HUES64 (cell line): ENCODE measurements around the gene DMGDH.

Experiments
- H3K27ac ChIP-seq: 2 replicates; pipeline ENCODE4 v1.7.0; 2013; ENCODE audit warnings: low read depth, low read length, inconsistent platforms
- H3K27me3 ChIP-seq: 2 replicates; pipeline ENCODE4 v1.6.1; 2013; ENCODE audit warnings: mild to moderate bottlenecking, low read length; ENCODE audit not compliant: insufficient read depth
- H3K36me3 ChIP-seq: 2 replicates; pipeline ENCODE4 v1.6.1; 2013; ENCODE audit warnings: mild to moderate bottlenecking, low read length; ENCODE audit not compliant: insufficient read depth
- H3K4me1 ChIP-seq: 2 replicates; pipeline ENCODE4 v1.6.1; 2013; ENCODE audit warnings: mild to moderate bottlenecking, low read length, moderate library complexity; ENCODE audit not compliant: insufficient read depth
- H3K4me3 ChIP-seq: 2 replicates; pipeline ENCODE4 v1.5.1; 2013; ENCODE audit warnings: mild to moderate bottlenecking, low read length, moderate library complexity
- H3K9ac ChIP-seq: 2 replicates; pipeline ENCODE4 v1.6.1; 2013; ENCODE audit warnings: mild to moderate bottlenecking, low read depth, low read length
- H3K9me3 ChIP-seq: 2 replicates; pipeline ENCODE4 v1.6.1; 2013; ENCODE audit warnings: low read depth, low read length; ENCODE audit not compliant: insufficient read depth
- WGBS: fragments of 150-250, 120-280 bp; methylation state at CpG from one replicate; pipeline ENCODE4 v1.1.7; 2013; ENCODE audit warnings: missing lambda C conversion rate; 5-methylcytosine and 5-hydroxymethylcytosine counted together

DMGDH gene

DNA sequence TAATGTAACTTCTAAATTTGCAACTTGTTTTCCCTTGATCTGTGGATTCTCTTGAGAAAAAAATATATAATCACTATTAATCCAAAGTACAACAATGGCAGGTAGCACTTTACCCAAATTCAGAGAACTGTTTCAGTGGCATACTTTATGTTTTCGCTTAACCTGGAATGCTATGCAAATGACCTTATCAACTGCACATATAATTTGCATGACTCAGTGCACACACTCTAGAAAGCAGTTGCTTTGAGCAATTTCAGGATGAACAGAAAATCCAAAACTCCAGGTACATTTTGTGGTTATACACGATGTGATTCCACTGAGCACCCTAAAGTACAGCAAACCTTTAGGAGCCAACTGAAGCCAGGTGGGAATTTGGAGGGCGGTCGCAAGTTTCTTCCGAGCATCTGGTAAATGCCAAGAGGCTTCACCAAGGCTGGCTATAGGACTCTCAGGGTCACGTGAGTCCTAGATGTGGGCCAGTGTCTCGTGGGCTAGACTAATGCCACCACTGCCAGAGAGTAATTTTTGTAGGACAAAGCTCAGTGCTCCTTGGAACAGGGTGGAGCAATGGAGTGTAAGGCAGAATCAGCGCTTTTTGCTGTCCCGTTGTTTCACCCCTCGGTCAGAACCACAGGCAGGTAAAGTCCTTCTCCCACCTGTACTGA, 37.3 kb downstream of the DMGDH start:
- H3K4me3 ChIP-seq, result no peak overlapping the region
- no peaks in the 10 kb centered on the region for H3K27me3 ChIP-seq
- 95% methylated on average over 10 of the region's 10 CpGs for WGBS
- no peaks in the 10 kb centered on the region for H3K9me3 ChIP-seq
- no peak overlapping the region for H3K27ac ChIP-seq
- no peaks in the 10 kb centered on the region for H3K4me1 ChIP-seq
- H3K9ac ChIP-seq, result no peak overlapping the region
- no peaks in the 10 kb centered on the region for H3K36me3 ChIP-seq

- WGBS, result 94% methylated on average over 1 of the region's 1 CpG
- Histone ChIP-seq H3K9ac (no peak overlapping the region), H3K4me1 (no peaks in the 10 kb centered on the region), H3K27ac (no peak overlapping the region), H3K36me3 (no peaks in the 10 kb centered on the region), H3K9me3 (no peaks in the 10 kb centered on the region), H3K27me3 (no peaks in the 10 kb centered on the region), H3K4me3 (no peak overlapping the region)
Observed at GRCh38 chr5:79031485-79031867, 38.0 kb downstream of the DMGDH start.

DNA sequence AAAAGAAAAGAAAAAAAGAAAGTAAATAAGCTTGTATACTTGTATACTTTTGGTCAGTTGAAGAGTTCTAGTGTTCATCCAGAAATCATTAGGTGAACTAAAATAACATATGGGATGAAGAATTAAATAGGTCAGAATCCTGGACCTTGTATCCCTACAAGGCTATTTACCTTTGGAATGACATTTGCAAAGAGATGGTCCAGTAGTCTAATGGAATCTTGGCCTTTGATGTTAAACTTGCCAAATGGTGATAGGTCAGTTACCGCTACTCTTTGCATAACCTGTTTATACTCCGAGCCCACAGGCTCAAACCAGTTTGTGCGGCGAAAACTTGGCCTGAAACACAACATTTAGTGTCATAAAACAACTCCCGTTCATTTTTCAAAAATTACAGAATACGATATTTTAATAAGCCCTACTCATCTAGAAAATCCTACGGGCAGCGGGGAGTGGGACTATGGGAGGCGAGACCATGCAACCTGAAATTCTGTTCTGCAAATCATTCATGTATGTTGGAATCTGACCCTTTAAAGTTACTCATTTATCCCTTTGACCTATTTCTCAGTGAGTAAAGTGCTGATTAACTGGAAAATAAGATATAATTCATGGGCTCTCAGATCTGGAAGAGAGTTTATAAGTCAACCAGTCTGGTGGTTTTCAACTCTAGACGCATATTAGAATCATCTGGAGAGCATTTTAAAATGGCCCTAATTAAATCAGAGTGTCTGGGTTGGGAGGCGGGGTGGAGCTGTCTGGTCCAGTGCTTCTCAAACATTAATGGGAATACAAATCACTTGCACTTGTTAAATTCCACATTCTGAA, 38.6 kb downstream of the DMGDH start:
- no peak overlapping the region for H3K27ac ChIP-seq
- H3K36me3 ChIP-seq, result no peaks in the 10 kb centered on the region
- no peaks in the 10 kb centered on the region for H3K27me3 ChIP-seq
- H3K4me3 ChIP-seq, result no peak overlapping the region
- no peak overlapping the region for H3K9ac ChIP-seq
- WGBS, result 89% methylated on average over 11 of the region's 11 CpGs
- no peaks in the 10 kb centered on the region for H3K4me1 ChIP-seq
- H3K9me3 ChIP-seq, result no peaks in the 10 kb centered on the region

GRCh38 chr5:79025054-79025472, 44.4 kb downstream of the DMGDH start:
- peak overlapping the region; percentile 66 for H3K9ac ChIP-seq

DNA sequence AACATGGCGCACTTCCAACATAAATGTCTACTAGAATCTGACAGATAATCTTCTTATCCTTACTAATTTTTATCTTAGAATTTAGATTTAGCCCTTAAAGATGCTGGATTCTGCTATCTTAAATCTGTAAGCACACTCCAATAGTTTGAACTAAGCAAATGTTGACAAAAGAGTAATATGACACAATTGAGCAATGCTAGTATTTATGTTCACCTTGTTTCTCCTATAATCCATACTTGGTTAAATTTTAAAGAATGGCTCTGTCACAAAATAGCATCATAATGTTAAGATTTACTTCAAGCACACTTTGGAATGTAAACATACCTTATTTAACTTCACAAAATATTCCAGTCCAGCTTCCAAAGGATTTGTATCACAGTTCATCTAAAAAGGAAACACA, 45.5 kb downstream of the DMGDH start:
- Histone ChIP-seq H3K27me3 (no peaks in the 10 kb centered on the region), H3K9me3 (no peaks in the 10 kb centered on the region), H3K27ac (no peak overlapping the region), H3K4me1 (peaks cover 13% of the 10 kb centered on the region), H3K9ac (no peak overlapping the region), H3K36me3 (no peaks in the 10 kb centered on the region), H3K4me3 (no peak overlapping the region)
- WGBS, result 96% methylated on average over 1 of the region's 1 CpG

More at GRCh38 chr5:79025054-79025472, 44.4 kb downstream of the DMGDH start:
- Histone ChIP-seq H3K27me3 (no peaks in the 10 kb centered on the region), H3K36me3 (no peaks in the 10 kb centered on the region), H3K9me3 (no peaks in the 10 kb centered on the region), H3K27ac (no peak overlapping the region), H3K4me1 (peaks cover 13% of the 10 kb centered on the region), H3K4me3 (peak overlapping the region; percentile 52)
- 10% methylated on average over 13 of the region's 13 CpGs for WGBS

DNA sequence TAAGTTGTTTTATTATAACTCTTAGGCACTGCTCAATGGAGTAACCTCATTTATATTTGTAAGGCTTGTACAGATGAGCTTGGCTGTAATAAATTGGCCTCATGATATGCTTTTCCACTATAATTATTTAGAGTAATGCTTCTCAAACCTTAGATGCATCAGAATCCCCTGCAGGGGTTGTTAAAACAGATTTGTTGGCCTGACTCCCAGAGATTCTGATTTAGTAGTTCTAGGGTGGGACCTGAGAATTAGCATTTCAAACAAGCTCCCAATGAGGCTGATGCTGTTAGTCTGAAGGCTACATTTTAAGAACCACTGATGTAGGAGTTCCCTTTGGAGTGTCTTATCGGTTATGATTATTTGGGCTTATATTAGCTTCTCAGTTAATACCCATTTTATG, 46.1 kb downstream of the DMGDH start:
- Histone ChIP-seq H3K36me3 (no peaks in the 10 kb centered on the region), H3K27me3 (no peaks in the 10 kb centered on the region), H3K9ac (no peak overlapping the region), H3K9me3 (no peaks in the 10 kb centered on the region), H3K4me1 (peaks cover 13% of the 10 kb centered on the region), H3K27ac (no peak overlapping the region), H3K4me3 (no peak overlapping the region)
- 89% methylated on average over 1 of the region's 1 CpG for WGBS

- 93% methylated on average over 1 of the region's 2 CpGs for WGBS
- Histone ChIP-seq H3K9me3 (no peaks in the 10 kb centered on the region), H3K27ac (no peak overlapping the region), H3K4me1 (peaks cover 13% of the 10 kb centered on the region), H3K4me3 (no peak overlapping the region), H3K36me3 (no peaks in the 10 kb centered on the region), H3K27me3 (no peaks in the 10 kb centered on the region), H3K9ac (no peak overlapping the region)
Observed at GRCh38 chr5:79022771-79023170, 46.7 kb downstream of the DMGDH start.

GRCh38 chr5:79021753-79022152, 47.7 kb downstream of the DMGDH start:
- Histone ChIP-seq H3K27ac (no peak overlapping the region), H3K27me3 (no peaks in the 10 kb centered on the region), H3K9me3 (no peaks in the 10 kb centered on the region), H3K4me1 (peaks cover 13% of the 10 kb centered on the region), H3K4me3 (no peak overlapping the region), H3K9ac (no peak overlapping the region), H3K36me3 (no peaks in the 10 kb centered on the region)
- WGBS, result 38% methylated on average over 4 of the region's 4 CpGs

DNA sequence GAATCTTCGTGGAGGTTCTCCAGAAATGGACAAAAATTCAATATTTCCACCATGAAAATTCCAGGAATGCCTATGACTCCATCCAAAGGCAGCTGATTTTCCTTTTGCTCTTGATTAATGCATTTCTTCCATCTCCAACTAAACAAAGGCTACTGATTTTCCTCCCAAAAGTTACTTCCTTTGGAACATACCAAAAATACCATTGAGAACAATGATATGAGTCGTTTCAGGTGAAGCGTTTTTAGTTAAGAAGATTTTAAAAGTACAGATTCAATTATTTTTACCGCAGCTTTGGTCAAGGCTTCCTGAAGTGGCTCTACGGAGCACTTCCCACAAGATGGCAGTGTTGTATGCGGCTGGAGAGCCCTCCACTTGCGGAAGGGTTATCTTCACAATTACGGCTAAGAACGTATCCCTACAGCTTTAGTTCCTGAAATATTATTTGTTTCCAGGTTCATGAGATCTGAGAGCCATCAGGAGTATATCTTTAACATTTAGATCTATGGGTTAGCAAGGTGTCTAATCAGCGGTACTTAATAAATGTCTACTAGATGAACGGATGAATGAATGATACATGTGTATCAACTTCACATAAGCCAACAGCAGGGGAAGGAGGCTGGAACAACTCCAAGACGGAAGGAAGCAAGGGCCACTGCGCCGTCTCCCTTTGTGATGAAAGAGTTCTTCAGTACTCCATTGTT, 48.5 kb downstream of the DMGDH start:
- Histone ChIP-seq H3K27me3 (no peaks in the 10 kb centered on the region), H3K9ac (peak overlapping the region; percentile 7; the same call in 1 of the 2 replicates), H3K36me3 (no peaks in the 10 kb centered on the region), H3K9me3 (no peaks in the 10 kb centered on the region), H3K4me3 (peak overlapping the region; percentile 20; the same call in 1 of the 2 replicates), H3K27ac (no peak overlapping the region; the same call in 1 of the 2 replicates), H3K4me1 (peaks cover 13% of the 10 kb centered on the region)
- WGBS, result 29% methylated on average over 14 of the region's 14 CpGs

- H3K27me3 ChIP-seq, result no peaks in the 10 kb centered on the region
- no peak overlapping the region for H3K27ac ChIP-seq
- WGBS, result 90% methylated on average over 2 of the region's 2 CpGs
Observed at GRCh38 chr5:79014631-79015030, 54.8 kb downstream of the DMGDH start.

GRCh38 chr5:79011869-79012268, 57.6 kb downstream of the DMGDH start:
- Histone ChIP-seq H3K4me1 (no peaks in the 10 kb centered on the region), H3K9ac (no peak overlapping the region), H3K9me3 (no peaks in the 10 kb centered on the region), H3K36me3 (no peaks in the 10 kb centered on the region), H3K27ac (no peak overlapping the region), H3K4me3 (no peak overlapping the region), H3K27me3 (no peaks in the 10 kb centered on the region)

More at GRCh38 chr5:79014631-79015030, 54.8 kb downstream of the DMGDH start:
- H3K9ac ChIP-seq, result no peak overlapping the region
- H3K36me3 ChIP-seq, result no peaks in the 10 kb centered on the region
- H3K4me1 ChIP-seq, result no peaks in the 10 kb centered on the region
- no peak overlapping the region for H3K4me3 ChIP-seq
- no peaks in the 10 kb centered on the region for H3K9me3 ChIP-seq
